Measurements from ENCODE around the gene ANKRD44.

The ANKRD44 gene

DNA sequence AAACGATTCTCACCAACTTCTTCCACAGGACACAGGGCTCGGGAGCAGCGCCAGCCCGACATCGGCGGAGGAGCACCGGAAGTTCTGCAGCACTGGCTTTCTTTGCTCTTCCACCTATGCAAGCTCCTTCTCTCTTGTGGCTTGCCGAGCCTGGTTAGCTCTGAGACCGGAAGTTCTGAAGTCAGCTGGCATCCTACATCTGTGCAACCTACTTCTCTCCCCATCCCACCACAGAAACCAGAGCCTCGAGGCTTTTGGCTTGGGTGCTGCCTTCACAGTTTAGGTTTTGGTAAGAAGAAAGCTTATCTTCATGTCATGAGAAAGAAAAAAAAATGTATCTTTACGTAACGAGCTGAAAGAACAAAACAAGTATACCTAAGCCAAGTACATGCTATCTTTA lies 111.7 kb downstream of the ANKRD44 start:
- TF ChIP-seq, protein P1, sequence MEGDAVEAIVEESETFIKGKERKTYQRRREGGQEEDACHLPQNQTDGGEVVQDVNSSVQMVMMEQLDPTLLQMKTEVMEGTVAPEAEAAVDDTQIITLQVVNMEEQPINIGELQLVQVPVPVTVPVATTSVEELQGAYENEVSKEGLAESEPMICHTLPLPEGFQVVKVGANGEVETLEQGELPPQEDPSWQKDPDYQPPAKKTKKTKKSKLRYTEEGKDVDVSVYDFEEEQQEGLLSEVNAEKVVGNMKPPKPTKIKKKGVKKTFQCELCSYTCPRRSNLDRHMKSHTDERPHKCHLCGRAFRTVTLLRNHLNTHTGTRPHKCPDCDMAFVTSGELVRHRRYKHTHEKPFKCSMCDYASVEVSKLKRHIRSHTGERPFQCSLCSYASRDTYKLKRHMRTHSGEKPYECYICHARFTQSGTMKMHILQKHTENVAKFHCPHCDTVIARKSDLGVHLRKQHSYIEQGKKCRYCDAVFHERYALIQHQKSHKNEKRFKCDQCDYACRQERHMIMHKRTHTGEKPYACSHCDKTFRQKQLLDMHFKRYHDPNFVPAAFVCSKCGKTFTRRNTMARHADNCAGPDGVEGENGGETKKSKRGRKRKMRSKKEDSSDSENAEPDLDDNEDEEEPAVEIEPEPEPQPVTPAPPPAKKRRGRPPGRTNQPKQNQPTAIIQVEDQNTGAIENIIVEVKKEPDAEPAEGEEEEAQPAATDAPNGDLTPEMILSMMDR (IDR thresholded peaks at IDR 0.05; ENCODE audit: borderline replicate concordance, insufficient read depth, low read depth, low read length), result no peak
- H3K4me3 ChIP-seq (ENCODE audit: low read depth, low read length), result peak overlapping the region; percentile 42

GRCh38 chr2:197197895-197198311 lies 112.7 kb downstream of the ANKRD44 start:
- TF ChIP-seq, protein P1 (IDR thresholded peaks at IDR 0.05; ENCODE audit: borderline replicate concordance, insufficient read depth, low read depth, low read length), result no peak
- peak overlapping the region; percentile 12 for H3K4me3 ChIP-seq (ENCODE audit: low read depth, low read length)

- TF ChIP-seq, protein P1 (IDR thresholded peaks at IDR 0.05; ENCODE audit: borderline replicate concordance, insufficient read depth, low read depth, low read length), result no peak
- H3K4me3 ChIP-seq (ENCODE audit: low read depth, low read length), result no peak overlapping the region
These were observed 113.9 kb downstream of the ANKRD44 start for GRCh38 chr2:197196541-197197180.

- TF ChIP-seq, protein P1 (IDR thresholded peaks at IDR 0.05; ENCODE audit: borderline replicate concordance, insufficient read depth, low read depth, low read length), result no peak
- H3K4me3 ChIP-seq (ENCODE audit: low read depth, low read length), result no peak overlapping the region
These were observed 115.1 kb downstream of the ANKRD44 start for GRCh38 chr2:197195518-197195917.

- TF ChIP-seq, protein P1 (IDR thresholded peaks at IDR 0.05; ENCODE audit: borderline replicate concordance, insufficient read depth, low read depth, low read length), result no peak
- no peak overlapping the region for H3K4me3 ChIP-seq (ENCODE audit: low read depth, low read length)
These were observed 118.6 kb downstream of the ANKRD44 start for GRCh38 chr2:197191940-197192322.

DNA sequence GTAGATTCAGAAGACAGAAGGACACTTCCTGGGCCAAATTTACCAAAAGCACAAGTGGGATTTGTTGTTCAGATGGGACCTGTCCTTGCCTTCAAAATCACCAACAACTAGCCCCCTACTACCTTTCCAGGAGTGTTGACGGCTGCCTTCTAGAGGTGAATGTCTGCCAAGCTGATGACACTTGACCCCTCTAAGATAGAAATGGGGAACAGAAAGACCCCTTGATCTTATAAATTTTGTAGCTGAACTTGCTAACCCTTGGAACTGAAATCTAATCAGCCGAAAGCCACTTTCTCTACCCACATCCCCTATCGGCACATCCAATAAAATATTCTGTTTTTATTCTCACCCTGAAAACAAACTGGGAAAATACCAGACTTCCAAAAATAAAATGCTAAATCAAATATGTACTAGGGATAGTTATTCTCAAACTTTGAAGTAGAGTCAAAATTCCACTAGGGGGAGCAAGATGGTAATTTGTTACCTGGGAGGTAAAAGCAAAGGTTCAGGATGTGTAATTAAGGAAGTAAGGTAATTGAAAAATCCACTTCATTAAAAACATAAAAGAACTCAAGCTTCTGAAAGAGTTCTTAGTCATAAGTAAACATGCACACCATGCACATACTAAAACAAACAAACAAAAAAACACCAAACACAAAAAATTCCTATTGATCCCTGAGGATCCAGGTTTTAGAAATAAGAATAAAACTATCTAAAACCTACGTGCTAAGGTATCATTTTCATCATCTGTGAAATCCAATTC lies 119.2 kb downstream of the ANKRD44 start:
- no peak overlapping the region for H3K4me3 ChIP-seq (ENCODE audit: low read depth, low read length)
- TF ChIP-seq, protein P1 (IDR thresholded peaks at IDR 0.05; ENCODE audit: borderline replicate concordance, insufficient read depth, low read depth, low read length), result peak; percentile 42; the same call in 1 of the 2 replicates

- no peak overlapping the region for H3K4me3 ChIP-seq (ENCODE audit: low read depth, low read length)
- TF ChIP-seq, protein P1 (IDR thresholded peaks at IDR 0.05; ENCODE audit: borderline replicate concordance, insufficient read depth, low read depth, low read length), result no peak
These were observed 120.5 kb downstream of the ANKRD44 start for GRCh38 chr2:197190100-197190432.

Measured in GM12875 (cell line).